ENCODE data around the gene XYLT2.

DNA sequence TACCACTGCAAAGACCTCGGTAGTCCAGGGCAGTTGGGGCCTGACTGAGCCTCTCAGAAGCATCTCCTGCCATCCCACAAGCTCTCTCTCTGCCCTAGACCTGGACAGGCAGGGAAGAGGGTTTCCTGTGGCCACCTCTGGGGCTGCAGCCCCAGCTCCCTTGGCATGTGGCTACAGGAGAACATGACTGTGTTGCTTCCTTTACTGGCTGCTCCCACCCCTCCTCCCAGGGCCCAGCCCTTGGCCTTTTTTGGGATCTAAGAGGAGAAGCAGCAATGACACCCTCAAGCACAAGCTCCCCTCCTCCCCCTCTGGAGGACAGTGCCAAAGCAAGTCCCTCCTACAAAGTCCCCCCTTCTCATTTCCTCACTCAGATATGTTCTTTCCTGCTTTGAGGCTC lies 21.5 kb downstream of the XYLT2 start:
- TF ChIP-seq, protein P1, sequence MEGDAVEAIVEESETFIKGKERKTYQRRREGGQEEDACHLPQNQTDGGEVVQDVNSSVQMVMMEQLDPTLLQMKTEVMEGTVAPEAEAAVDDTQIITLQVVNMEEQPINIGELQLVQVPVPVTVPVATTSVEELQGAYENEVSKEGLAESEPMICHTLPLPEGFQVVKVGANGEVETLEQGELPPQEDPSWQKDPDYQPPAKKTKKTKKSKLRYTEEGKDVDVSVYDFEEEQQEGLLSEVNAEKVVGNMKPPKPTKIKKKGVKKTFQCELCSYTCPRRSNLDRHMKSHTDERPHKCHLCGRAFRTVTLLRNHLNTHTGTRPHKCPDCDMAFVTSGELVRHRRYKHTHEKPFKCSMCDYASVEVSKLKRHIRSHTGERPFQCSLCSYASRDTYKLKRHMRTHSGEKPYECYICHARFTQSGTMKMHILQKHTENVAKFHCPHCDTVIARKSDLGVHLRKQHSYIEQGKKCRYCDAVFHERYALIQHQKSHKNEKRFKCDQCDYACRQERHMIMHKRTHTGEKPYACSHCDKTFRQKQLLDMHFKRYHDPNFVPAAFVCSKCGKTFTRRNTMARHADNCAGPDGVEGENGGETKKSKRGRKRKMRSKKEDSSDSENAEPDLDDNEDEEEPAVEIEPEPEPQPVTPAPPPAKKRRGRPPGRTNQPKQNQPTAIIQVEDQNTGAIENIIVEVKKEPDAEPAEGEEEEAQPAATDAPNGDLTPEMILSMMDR (IDR thresholded peaks at IDR 0.05; ENCODE audit: insufficient read depth, low read depth, low read length) = no peak
- no peak for TF ChIP-seq EZH2 (IDR thresholded peaks at IDR 0.05; ENCODE audit: insufficient read depth, low read length)

Data from astrocyte (in vitro differentiated cells and primary cell).